Transverse colon (tissue), 4 donors: Measurements from ENCODE around the gene TGFB2. TPM values are rescaled to one million over a fixed set of nuclear protein-coding genes. Genes with fewer than 3 reads are reported as not detected.

Experiments used
- DNase-seq: peaks from one replicate; pipeline ENCODE4 v3.0.0-alpha.2; 2019
- H3K27ac ChIP-seq, 4 donors: fragments of 200-600 bp; sonication (generic); 2 replicates each; pipeline ENCODE4 v1.5.1; 2016 to 2018; ENCODE audit warnings: inconsistent platforms in 4 of 4
- H3K27me3 ChIP-seq: fragments of 200-600 bp; sonication (generic); 2 replicates; pipeline ENCODE4 v1.5.1; 2017; ENCODE audit warnings: inconsistent platforms
- H3K36me3 ChIP-seq, 4 donors: fragments of 200-600 bp; sonication (generic); 2 replicates each; pipeline ENCODE4 v1.5.1; 2017 to 2019; ENCODE audit warnings: inconsistent platforms in 4 of 4
- H3K4me1 ChIP-seq, 4 donors: fragments of 200-600 bp; sonication (generic); 2 replicates each; pipeline ENCODE4 v1.5.1; 2017 to 2020; ENCODE audit warnings: inconsistent platforms in 4 of 4
- H3K4me3 ChIP-seq, 4 donors: fragments of 200-600 bp; sonication (generic); 1 replicate in 1 of 4; 2 replicates in 3 of 4; pipeline versions ENCODE4 v1.5.1 to v1.6.1; 2017 to 2019; ENCODE audit warnings: inconsistent platforms in 4 of 4
- H3K9me3 ChIP-seq, 2 donors: fragments of 200-600 bp; sonication (generic); 2 replicates each; pipeline ENCODE4 v1.5.1; 2017 to 2019; ENCODE audit warnings: inconsistent platforms in 2 of 2
- EP300 ChIP-seq: sonication (generic); formaldehyde crosslinking; IDR thresholded peaks from one replicate; pipeline ENCODE4 v1.6.1; 2017; ENCODE audit warnings: antibody characterized with exemption, low read depth
- POLR2A ChIP-seq: fragments of 450-650 bp; IDR thresholded peaks from one replicate; pipeline ENCODE4 v1.6.1; 2016; ENCODE audit warnings: antibody characterized with exemption, mild to moderate bottlenecking, moderate library complexity
- POLR2AphosphoS5 ChIP-seq, 3 donors: sonication (generic); formaldehyde crosslinking; IDR thresholded peaks; one replicate each; pipeline ENCODE4 v1.6.1; 2016; ENCODE audit warnings: antibody characterized with exemption in 3 of 3
- WGBS, 2 donors: methylation state at CpG; one replicate each; pipeline ENCODE4 v1.1.5; 2018; ENCODE audit warnings: low coverage in 1 of 2; 5-methylcytosine and 5-hydroxymethylcytosine counted together
- in situ Hi-C, 4 donors: fragments of 200-750 bp; cut with MboI; loops; one replicate each; pipeline versions ENCODE4 v1.15.0 to v1.15.1; 2017; ENCODE audit warnings: low sequenced_read_pairs in 3 of 4, low pct_ligation_motif_present in 1 of 4, low pct_unique_long_range_greater_than_20kb in 1 of 4
- intact Hi-C: fragments of 100-400 bp; cut with DNase I; formaldehyde crosslinking; loops from one replicate; pipeline ENCODE4 v1.15.1; 2023; ENCODE audit warnings: low total_unique reads
- total RNA-seq, 4 donors: library from RNA; depleted of rRNA; stranded (reverse); fragments of >200 nt; gene quantifications; one replicate each; pipeline ENCODE4 v1.1.0, GENCODE V29; 2016
- TF ChIP-seq, protein P1 (sequence below), 5 experiments: fragments of 200-600 bp in 3 of 5; fragments of 450-650 bp in 2 of 5; sonication (generic) in 3 of 5; IDR thresholded peaks; 1 replicate in 2 of 5; 2 replicates in 3 of 5; pipeline ENCODE4 v1.5.1; 2016 to 2017; ENCODE audit warnings: antibody characterized with exemption in 5 of 5, inconsistent platforms in 3 of 5, mild to moderate bottlenecking in 2 of 5, moderate library complexity in 1 of 5

TGFB2 gene
- total RNA-seq, 4 donors from 2014 or later, result 0.41 to 2.2 (median 1.1) TPM

GRCh38 chr1:218303176-218303879 is 41.8 kb upstream of the TGFB2 start:
- DNase-seq, result no peak
- in situ Hi-C loops (loop anchor here in 1 of 4 donors (25.0 kb wide), 1 partner anchor 1359 kb away; no protein-coding TSS in a partner anchor), intact Hi-C loops (no loop called here)
- H3K36me3 ChIP-seq, result peaks cover 0 to 8% (median 0%) of the 10 kb centered on the region in 4 donors
- no peaks in the 10 kb centered on the region for H3K4me1 ChIP-seq
- TF ChIP-seq, protein P1, sequence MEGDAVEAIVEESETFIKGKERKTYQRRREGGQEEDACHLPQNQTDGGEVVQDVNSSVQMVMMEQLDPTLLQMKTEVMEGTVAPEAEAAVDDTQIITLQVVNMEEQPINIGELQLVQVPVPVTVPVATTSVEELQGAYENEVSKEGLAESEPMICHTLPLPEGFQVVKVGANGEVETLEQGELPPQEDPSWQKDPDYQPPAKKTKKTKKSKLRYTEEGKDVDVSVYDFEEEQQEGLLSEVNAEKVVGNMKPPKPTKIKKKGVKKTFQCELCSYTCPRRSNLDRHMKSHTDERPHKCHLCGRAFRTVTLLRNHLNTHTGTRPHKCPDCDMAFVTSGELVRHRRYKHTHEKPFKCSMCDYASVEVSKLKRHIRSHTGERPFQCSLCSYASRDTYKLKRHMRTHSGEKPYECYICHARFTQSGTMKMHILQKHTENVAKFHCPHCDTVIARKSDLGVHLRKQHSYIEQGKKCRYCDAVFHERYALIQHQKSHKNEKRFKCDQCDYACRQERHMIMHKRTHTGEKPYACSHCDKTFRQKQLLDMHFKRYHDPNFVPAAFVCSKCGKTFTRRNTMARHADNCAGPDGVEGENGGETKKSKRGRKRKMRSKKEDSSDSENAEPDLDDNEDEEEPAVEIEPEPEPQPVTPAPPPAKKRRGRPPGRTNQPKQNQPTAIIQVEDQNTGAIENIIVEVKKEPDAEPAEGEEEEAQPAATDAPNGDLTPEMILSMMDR (IDR thresholded peaks at IDR 0.05), result no peak
- TF ChIP-seq EP300 (no peak), POLR2A (no peak), POLR2AphosphoS5 (IDR thresholded peaks at IDR 0.05) (no peak)
- no peaks in the 10 kb centered on the region for H3K9me3 ChIP-seq
- no peaks in the 10 kb centered on the region for H3K27me3 ChIP-seq
- H3K4me3 ChIP-seq, result no peak overlapping the region
- H3K27ac ChIP-seq, result no peak overlapping the region

DNA sequence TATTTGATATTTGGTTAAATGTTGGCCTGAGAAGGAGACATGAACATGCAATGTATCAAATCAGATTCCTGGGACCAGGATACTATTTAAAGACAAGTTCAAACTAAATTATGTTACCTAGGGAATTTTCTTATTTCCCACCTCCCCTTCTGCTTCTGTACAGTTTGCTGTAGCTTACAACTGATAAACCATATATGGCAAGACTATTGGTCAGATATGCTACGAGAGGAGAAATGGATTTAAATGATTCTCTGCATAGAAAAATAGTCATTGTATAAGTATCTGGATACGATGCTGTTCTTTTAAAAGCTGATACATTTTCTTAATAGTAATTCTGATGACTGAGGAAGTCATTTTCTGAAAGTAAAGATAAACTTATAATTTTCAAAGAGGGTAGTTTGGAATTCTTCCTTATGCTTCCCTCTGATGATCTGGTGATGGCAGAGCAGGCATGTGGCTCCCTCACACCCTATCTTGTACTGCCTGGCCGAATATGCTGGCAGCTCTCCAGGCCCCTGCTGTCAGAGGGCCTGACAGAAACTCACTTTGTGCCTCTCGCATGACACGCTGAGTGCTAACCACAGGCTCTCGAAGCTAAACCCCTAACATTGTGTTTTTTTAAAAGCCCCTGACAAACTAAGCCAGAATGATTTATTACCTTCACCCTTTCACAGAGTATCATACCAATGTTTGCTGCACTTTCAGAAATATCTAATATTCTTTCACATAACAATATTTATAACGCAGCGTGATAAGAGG is 40.7 kb upstream of the TGFB2 start:
- TF ChIP-seq POLR2A (no peak), POLR2AphosphoS5 (IDR thresholded peaks at IDR 0.05) (no peak), EP300 (no peak)
- TF ChIP-seq, protein P1 (IDR thresholded peaks at IDR 0.05), result no peak
- Histone ChIP-seq H3K27ac (no peak overlapping the region), H3K9me3 (no peaks in the 10 kb centered on the region), H3K36me3 (peaks cover 0 to 8% (median 0%) of the 10 kb centered on the region in 4 donors), H3K4me3 (no peak overlapping the region), H3K4me1 (no peaks in the 10 kb centered on the region), H3K27me3 (no peaks in the 10 kb centered on the region)
- intact Hi-C loops, result no loop called here
- 74 to 80% methylated on average over 8 of the region's 8 CpGs for WGBS, 2 donors
- in situ Hi-C loops, result loop anchor here in 1 of 4 donors (25.0 kb wide), 1 partner anchor 1358 kb away; no protein-coding TSS in a partner anchor
- no peak for DNase-seq

- WGBS, 2 donors, result 90 to 94% methylated on average over 6 of the region's 6 CpGs
- in situ Hi-C loops, result loop anchor here in 1 of 4 donors (25.0 kb wide), 1 partner anchor 1357 kb away; no protein-coding TSS in a partner anchor
- Histone ChIP-seq H3K4me3 (no peak overlapping the region), H3K4me1 (no peaks in the 10 kb centered on the region), H3K36me3 (peaks cover 0 to 8% (median 0%) of the 10 kb centered on the region in 4 donors), H3K27ac (no peak overlapping the region), H3K9me3 (no peaks in the 10 kb centered on the region), H3K27me3 (no peaks in the 10 kb centered on the region)
- intact Hi-C loops, result no loop called here
- TF ChIP-seq, protein P1 (IDR thresholded peaks at IDR 0.05), result no peak
- TF ChIP-seq POLR2AphosphoS5 (IDR thresholded peaks at IDR 0.05) (no peak), EP300 (no peak), POLR2A (no peak)
- DNase-seq, result no peak
These were observed 39.6 kb upstream of the TGFB2 start for GRCh38 chr1:218305472-218306064.

- 85 to 97% methylated on average over 2 of the region's 2 CpGs for WGBS, 2 donors
These were observed 32.6 kb upstream of the TGFB2 start for GRCh38 chr1:218312509-218312908.

More at GRCh38 chr1:218312509-218312908, 32.6 kb upstream of the TGFB2 start:
- no peaks in the 10 kb centered on the region for H3K27me3 ChIP-seq
- H3K9me3 ChIP-seq, result no peaks in the 10 kb centered on the region
- TF ChIP-seq EP300, result no peak
- TF ChIP-seq POLR2AphosphoS5 (IDR thresholded peaks at IDR 0.05), result no peak
- TF ChIP-seq, protein P1 (IDR thresholded peaks at IDR 0.05), result no peak
- TF ChIP-seq POLR2A, result no peak
- no peaks in the 10 kb centered on the region for H3K4me1 ChIP-seq
- H3K36me3 ChIP-seq, result peaks cover 0 to under 1% (median 0%) of the 10 kb centered on the region in 4 donors
- intact Hi-C loops, result no loop called here
- in situ Hi-C loops, result loop anchor here in 1 of 4 donors (25.0 kb wide), 1 partner anchor 1350 kb away; no protein-coding TSS in a partner anchor
- no peak overlapping the region for H3K4me3 ChIP-seq
- DNase-seq, result no peak
- no peak overlapping the region for H3K27ac ChIP-seq
